Measurements from ENCODE around the gene UNC93B1. TPM values are rescaled to one million over a fixed set of nuclear protein-coding genes. Genes with fewer than 3 reads are reported as not detected.
A peak's percentile ranks its signal among the peaks of the same experiment; 100 is the strongest.

The UNC93B1 gene
- polyA plus RNA-seq, 1 donor (not counting 4 experiments of a cell fraction or from before 2014, with no cell fraction given): 15.4 TPM

DNA sequence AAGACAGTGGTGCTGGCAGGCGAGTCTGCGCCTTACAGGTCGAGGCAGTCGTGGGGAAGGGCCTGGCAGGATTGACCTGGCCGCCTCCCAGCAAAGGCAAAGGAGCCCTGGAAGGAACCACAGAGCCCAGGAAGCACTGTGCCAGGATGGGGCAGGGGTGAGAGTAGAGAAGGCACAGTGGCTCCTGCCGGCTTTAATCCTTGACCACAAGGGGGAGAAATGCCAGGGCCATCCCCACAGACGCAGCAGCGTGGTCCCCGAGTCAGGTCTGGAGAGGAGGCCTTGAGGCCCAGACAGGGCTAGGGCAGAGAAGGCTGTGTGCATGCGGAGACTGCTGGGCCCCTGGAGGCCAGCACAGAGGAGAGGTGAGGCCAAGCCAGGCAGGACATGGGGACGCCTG, 16.7 kb upstream of the UNC93B1 start:
- Histone ChIP-seq H4K20me1 (ENCODE audit: control insufficient read depth, extremely low read depth, insufficient read depth, low read length) (no peaks in the 10 kb centered on the region), H3K27ac (ENCODE audit: control insufficient read depth, insufficient read depth, low read length) (no peak overlapping the region), H3K4me3 (ENCODE audit: control insufficient read depth in 2 of 3, extremely low read depth in 1 of 3, insufficient read depth in 2 of 3, low read depth in 1 of 3, low read length in 3 of 3) (no peak overlapping the region), H3K27me3 (ENCODE audit: control insufficient read depth, extremely low read depth, insufficient read depth, low read length) (no peaks in the 10 kb centered on the region), H3K4me2 (ENCODE audit: control insufficient read depth, extremely low read depth, insufficient read depth, low read depth, low read length) (no peak overlapping the region), H2AFZ (ENCODE audit: control insufficient read depth, low read length) (peak overlapping the region; percentile 13), H3K4me1 (ENCODE audit: control insufficient read depth, extremely low read depth, insufficient read depth, low read length) (peaks cover 2% of the 10 kb centered on the region), H3K9me1 (ENCODE audit: control insufficient read depth, extremely low read depth, insufficient read depth, low read length) (no peaks in the 10 kb centered on the region), H3K36me3 (ENCODE audit: control insufficient read depth in 2 of 2, extremely low read depth in 1 of 2, insufficient read depth in 2 of 2, low read length in 2 of 2) (no peaks in the 10 kb centered on the region), H3K9ac (ENCODE audit: control insufficient read depth, extremely low read depth, insufficient read depth, low read length) (no peak overlapping the region), H3K9me3 (ENCODE audit: control insufficient read depth, low read depth, low read length) (no peaks in the 10 kb centered on the region), H3K79me2 (ENCODE audit: control insufficient read depth, insufficient read depth, low read length) (no peaks in the 10 kb centered on the region)
- dilution Hi-C loops (cut with MboI; ENCODE audit: extremely low pct_ligation_motif_present, low sequenced_read_pairs): no loop called here
- TF ChIP-seq, protein P1, sequence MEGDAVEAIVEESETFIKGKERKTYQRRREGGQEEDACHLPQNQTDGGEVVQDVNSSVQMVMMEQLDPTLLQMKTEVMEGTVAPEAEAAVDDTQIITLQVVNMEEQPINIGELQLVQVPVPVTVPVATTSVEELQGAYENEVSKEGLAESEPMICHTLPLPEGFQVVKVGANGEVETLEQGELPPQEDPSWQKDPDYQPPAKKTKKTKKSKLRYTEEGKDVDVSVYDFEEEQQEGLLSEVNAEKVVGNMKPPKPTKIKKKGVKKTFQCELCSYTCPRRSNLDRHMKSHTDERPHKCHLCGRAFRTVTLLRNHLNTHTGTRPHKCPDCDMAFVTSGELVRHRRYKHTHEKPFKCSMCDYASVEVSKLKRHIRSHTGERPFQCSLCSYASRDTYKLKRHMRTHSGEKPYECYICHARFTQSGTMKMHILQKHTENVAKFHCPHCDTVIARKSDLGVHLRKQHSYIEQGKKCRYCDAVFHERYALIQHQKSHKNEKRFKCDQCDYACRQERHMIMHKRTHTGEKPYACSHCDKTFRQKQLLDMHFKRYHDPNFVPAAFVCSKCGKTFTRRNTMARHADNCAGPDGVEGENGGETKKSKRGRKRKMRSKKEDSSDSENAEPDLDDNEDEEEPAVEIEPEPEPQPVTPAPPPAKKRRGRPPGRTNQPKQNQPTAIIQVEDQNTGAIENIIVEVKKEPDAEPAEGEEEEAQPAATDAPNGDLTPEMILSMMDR (optimal IDR thresholded peaks at IDR 0.05 in 1 of 3, IDR thresholded peaks at IDR 0.05 in 1 of 3, conservative IDR thresholded peaks at IDR 0.05 in 1 of 3; ENCODE audit: extremely low read depth in 1 of 3, insufficient read depth in 2 of 3, low read length in 3 of 3): peak; percentile 23 to 56 (median 41)
- no peak for TF ChIP-seq EZH2 (IDR thresholded peaks at IDR 0.05; ENCODE audit: low read length)
- no peak for DNase-seq (ENCODE audit: low read depth, low spot score)
- FAIRE-seq: no peak

DNA sequence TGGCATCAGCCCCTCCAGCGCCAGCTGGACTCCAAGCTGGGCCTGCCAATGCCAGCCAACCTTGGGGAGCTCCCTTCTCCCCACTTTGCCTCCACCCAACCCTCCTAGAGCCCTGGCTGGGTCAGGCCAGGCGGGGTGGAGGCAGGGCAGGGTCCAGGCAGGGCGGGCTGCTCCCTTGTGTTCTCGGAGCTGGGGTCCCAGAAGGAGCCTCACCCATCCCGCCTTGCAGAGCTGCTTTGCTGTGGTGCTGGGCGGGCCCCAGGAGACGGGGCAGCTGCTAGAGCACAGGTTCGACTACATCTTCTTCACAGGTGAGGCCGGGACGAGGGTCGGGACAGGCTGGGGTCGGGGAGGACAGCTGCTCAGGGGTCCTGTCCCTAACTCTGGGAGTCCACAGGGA, 15.6 kb upstream of the UNC93B1 start:
- Histone ChIP-seq H3K9me1 (ENCODE audit: control insufficient read depth, extremely low read depth, insufficient read depth, low read length) (no peaks in the 10 kb centered on the region), H3K9me3 (ENCODE audit: control insufficient read depth, low read depth, low read length) (no peaks in the 10 kb centered on the region), H2AFZ (ENCODE audit: control insufficient read depth, low read length) (no peak overlapping the region), H3K4me2 (ENCODE audit: control insufficient read depth, extremely low read depth, insufficient read depth, low read depth, low read length) (no peak overlapping the region), H3K27me3 (ENCODE audit: control insufficient read depth, extremely low read depth, insufficient read depth, low read length) (no peaks in the 10 kb centered on the region), H4K20me1 (ENCODE audit: control insufficient read depth, extremely low read depth, insufficient read depth, low read length) (no peaks in the 10 kb centered on the region), H3K4me3 (ENCODE audit: control insufficient read depth in 2 of 3, extremely low read depth in 1 of 3, insufficient read depth in 2 of 3, low read depth in 1 of 3, low read length in 3 of 3) (no peak overlapping the region), H3K36me3 (ENCODE audit: control insufficient read depth in 2 of 2, extremely low read depth in 1 of 2, insufficient read depth in 2 of 2, low read length in 2 of 2) (no peaks in the 10 kb centered on the region), H3K4me1 (ENCODE audit: control insufficient read depth, extremely low read depth, insufficient read depth, low read length) (peaks cover 9% of the 10 kb centered on the region), H3K79me2 (ENCODE audit: control insufficient read depth, insufficient read depth, low read length) (no peaks in the 10 kb centered on the region), H3K27ac (ENCODE audit: control insufficient read depth, insufficient read depth, low read length) (no peak overlapping the region), H3K9ac (ENCODE audit: control insufficient read depth, extremely low read depth, insufficient read depth, low read length) (no peak overlapping the region)
- TF ChIP-seq, protein P1 (optimal IDR thresholded peaks at IDR 0.05 in 1 of 3, IDR thresholded peaks at IDR 0.05 in 1 of 3, conservative IDR thresholded peaks at IDR 0.05 in 1 of 3; ENCODE audit: extremely low read depth in 1 of 3, insufficient read depth in 2 of 3, low read length in 3 of 3): no peak
- TF ChIP-seq EZH2 (IDR thresholded peaks at IDR 0.05; ENCODE audit: low read length): no peak
- dilution Hi-C loops (cut with MboI; ENCODE audit: extremely low pct_ligation_motif_present, low sequenced_read_pairs): no loop called here
- no peak for DNase-seq (ENCODE audit: low read depth, low spot score)
- FAIRE-seq: no peak

All from keratinocyte (primary cell).